Activated CD4-positive, alpha-beta T cell treated with anti-CD3 and anti-CD28 coated beads, Interleukin-2, Interleukin-6, amounts not matched to agents 100 ng/mL and 50 ng/mL, durations not matched to agents 16 hours and 8 hours (primary cell): ENCODE data around the gene SEPTIN11.

Source experiments
- DNase-seq: peaks from one replicate; pipeline ENCODE4 v3.0.0-alpha.2; 2020

SEPTIN11 gene

GRCh38 chr4:76949276-76950051, at the start of gene SEPTIN11:
Gene SEPTIN11, plus strand, starts transcription at chr4:76949752. Its CDS starts 152 bp downstream, at chr4:76949904.
- DNase-seq = peak; percentile 86

GRCh38 chr4:76902233-76902890, 47.2 kb upstream of the SEPTIN11 start:
- no peak for DNase-seq

GRCh38 chr4:76904646-76905190, 44.8 kb upstream of the SEPTIN11 start:
- no peak for DNase-seq

GRCh38 chr4:76905521-76905920, 44.0 kb upstream of the SEPTIN11 start:
- DNase-seq = no peak

- DNase-seq = no peak
Observed at GRCh38 chr4:76909711-76910110, 39.8 kb upstream of the SEPTIN11 start.

- no peak for DNase-seq
Observed at GRCh38 chr4:76920715-76921114, 28.8 kb upstream of the SEPTIN11 start.

GRCh38 chr4:76923619-76924357, 25.8 kb upstream of the SEPTIN11 start:
- DNase-seq = no peak

GRCh38 chr4:76926841-76927240, 22.7 kb upstream of the SEPTIN11 start:
- no peak for DNase-seq

- DNase-seq = no peak
Observed at GRCh38 chr4:76930685-76931084, 18.9 kb upstream of the SEPTIN11 start.

- no peak for DNase-seq
Observed at GRCh38 chr4:76931087-76931486, 18.5 kb upstream of the SEPTIN11 start.

- no peak for DNase-seq
Observed at GRCh38 chr4:76931576-76932276, 17.8 kb upstream of the SEPTIN11 start.

GRCh38 chr4:76939184-76939583, 10.4 kb upstream of the SEPTIN11 start:
- DNase-seq = no peak

GRCh38 chr4:76943129-76943620, 6.4 kb upstream of the SEPTIN11 start:
- DNase-seq = no peak

- no peak for DNase-seq
Observed at GRCh38 chr4:76943790-76944189, 5.8 kb upstream of the SEPTIN11 start.

- no peak for DNase-seq
Observed at GRCh38 chr4:76947369-76947768, 2.2 kb upstream of the SEPTIN11 start.

GRCh38 chr4:76948443-76949275, 893 bp upstream of the SEPTIN11 start:
- peak; percentile 70 for DNase-seq

- peak; percentile 51 for DNase-seq
Observed at GRCh38 chr4:76950052-76950955, 752 bp downstream of the SEPTIN11 start.

GRCh38 chr4:76950956-76951671, 1.6 kb downstream of the SEPTIN11 start:
- DNase-seq = peak; percentile 5

- no peak for DNase-seq
Observed at GRCh38 chr4:76951672-76952010, 2.1 kb downstream of the SEPTIN11 start.

GRCh38 chr4:76952071-76952470, 2.5 kb downstream of the SEPTIN11 start:
- no peak for DNase-seq
